ENCODE results near the gene YAF2.

Gene YAF2

GRCh38 chr12:42141981-42142606 is 96.0 kb downstream of the YAF2 start:
- DNase-seq: no peak

GRCh38 chr12:42140901-42141300 is 97.1 kb downstream of the YAF2 start:
- DNase-seq: no peak

- DNase-seq: no peak
Observed at GRCh38 chr12:42135259-42135814, 102.7 kb downstream of the YAF2 start.

GRCh38 chr12:42130672-42131402 is 107.2 kb downstream of the YAF2 start:
- no peak for DNase-seq

- no peak for DNase-seq
Observed at GRCh38 chr12:42129595-42130204, 108.3 kb downstream of the YAF2 start.

GRCh38 chr12:42128888-42129287 is 109.2 kb downstream of the YAF2 start:
- no peak for DNase-seq

- DNase-seq: no peak
Observed at GRCh38 chr12:42128327-42128726, 109.7 kb downstream of the YAF2 start.

- no peak for DNase-seq
Observed at GRCh38 chr12:42126963-42127362, 111.1 kb downstream of the YAF2 start.

GRCh38 chr12:42125388-42125767 is 112.7 kb downstream of the YAF2 start:
- no peak for DNase-seq

- DNase-seq: no peak
Observed at GRCh38 chr12:42124764-42125387, 113.2 kb downstream of the YAF2 start.

GRCh38 chr12:42119085-42119633 is 118.9 kb downstream of the YAF2 start:
- DNase-seq: no peak

GRCh38 chr12:42118136-42118879 is 119.7 kb downstream of the YAF2 start:
- no peak for DNase-seq

- DNase-seq: no peak
Observed at GRCh38 chr12:42109031-42109430, 129.0 kb downstream of the YAF2 start.

All from activated gamma-delta T cell (primary cell).